Keratinocyte (primary cell): Measurements from ENCODE around the gene SCMH1.

Source experiments
- CTCF ChIP-seq, 3 experiments: IDR thresholded peaks in 1 of 3; conservative IDR thresholded peaks in 1 of 3; optimal IDR thresholded peaks in 1 of 3; 2 replicates in 2 of 3; 3 replicates in 1 of 3; pipeline versions ENCODE3 to v1.5.1; 2011; ENCODE audit warnings: low read length in 3 of 3, mild to moderate bottlenecking in 3 of 3, moderate library complexity in 2 of 3, control low read depth in 1 of 3, inconsistent platforms in 1 of 3; ENCODE audit not compliant: insufficient read depth in 2 of 3; ENCODE audit errors: extremely low read depth in 1 of 3
- EZH2 ChIP-seq: IDR thresholded peaks from one replicate; pipeline ENCODE4 v1.6.1; 2012; ENCODE audit warnings: inconsistent platforms, mild to moderate bottlenecking, low read length, moderate library complexity

GRCh38 chr1:41015897-41016470 is 226.1 kb downstream of the SCMH1 start:
- TF ChIP-seq EZH2 (no peak), CTCF (optimal IDR thresholded peaks at IDR 0.05 in 1 of 3, IDR thresholded peaks at IDR 0.05 in 1 of 3, conservative IDR thresholded peaks at IDR 0.05 in 1 of 3; ENCODE audit: extremely low read depth in 1 of 3, insufficient read depth in 2 of 3, low read length in 3 of 3) (no peak)
